Measurements from ENCODE around the gene SLC24A4. TPM values are rescaled to one million over a fixed set of nuclear protein-coding genes. Genes with fewer than 3 reads are reported as not detected.
A peak's percentile ranks its signal among the peaks of the same experiment; 100 is the strongest.
"Not testable (repeated sequence)": the region's sequence is repeated elsewhere in the genome, so short reads cannot be mapped to it uniquely, and the experiment has no call there.

The SLC24A4 gene
- total and polyA plus RNA-seq, 4 donors = 0.25 to 2.9 (median 0.63) TPM

GRCh38 chr14:92525322-92526095, 202.5 kb downstream of the SLC24A4 start:
- Histone ChIP-seq H3K36me3 (ENCODE audit: control insufficient read depth in 1 of 2, insufficient read depth in 2 of 2, low read length in 1 of 2) (no peaks in the 10 kb centered on the region), H3K4me1 (ENCODE audit: control insufficient read depth in 1 of 2, insufficient read depth in 2 of 2, low read length in 2 of 2) (peaks cover 0 to 2% of the 10 kb centered on the region in 2 donors), H3K9me3 (ENCODE audit: control insufficient read depth, low read length) (no peaks in the 10 kb centered on the region), H3K4me3 (ENCODE audit: low read length in 2 of 2) (no peak overlapping the region), H3K27me3 (ENCODE audit: control insufficient read depth in 1 of 2, insufficient read depth in 2 of 2, low read length in 1 of 2) (no peaks in the 10 kb centered on the region), H3K27ac (ENCODE audit: low read depth in 1 of 2, low read length in 2 of 2) (no peak overlapping the region)
- DNase-seq (no peak), ATAC-seq (ENCODE audit: low FRiP score) (no peak)
- 81 to 85% methylated on average over 12 of the region's 12 CpGs for WGBS, 2 donors
- intact Hi-C loops (cut with DNase I) = no loop called here

- Histone ChIP-seq H3K4me1 (ENCODE audit: control insufficient read depth in 1 of 2, insufficient read depth in 2 of 2, low read length in 2 of 2) (peaks cover 0 to 2% of the 10 kb centered on the region in 2 donors), H3K9me3 (ENCODE audit: control insufficient read depth, low read length) (no peaks in the 10 kb centered on the region), H3K36me3 (ENCODE audit: control insufficient read depth in 1 of 2, insufficient read depth in 2 of 2, low read length in 1 of 2) (no peaks in the 10 kb centered on the region), H3K4me3 (ENCODE audit: low read length in 2 of 2) (no peak overlapping the region), H3K27me3 (ENCODE audit: control insufficient read depth in 1 of 2, insufficient read depth in 2 of 2, low read length in 1 of 2) (no peaks in the 10 kb centered on the region), H3K27ac (ENCODE audit: low read depth in 1 of 2, low read length in 2 of 2) (no peak overlapping the region)
- intact Hi-C loops (cut with DNase I) = no loop called here
- WGBS, 2 donors = 70 to 74% methylated on average over 14 of the region's 14 CpGs
- no peak for DNase-seq
- no peak for ATAC-seq (ENCODE audit: low FRiP score)
Observed at GRCh38 chr14:92527721-92528120, 204.8 kb downstream of the SLC24A4 start.

- 92 to 93% methylated on average over 14 of the region's 14 CpGs for WGBS, 2 donors
- no peaks in the 10 kb centered on the region for H3K9me3 ChIP-seq (ENCODE audit: control insufficient read depth, low read length)
- no peak overlapping the region for H3K27ac ChIP-seq (ENCODE audit: low read depth in 1 of 2, low read length in 2 of 2)
- H3K36me3 ChIP-seq (ENCODE audit: control insufficient read depth in 1 of 2, insufficient read depth in 2 of 2, low read length in 1 of 2) = no peaks in the 10 kb centered on the region
- no peak for DNase-seq
- H3K27me3 ChIP-seq (ENCODE audit: control insufficient read depth in 1 of 2, insufficient read depth in 2 of 2, low read length in 1 of 2) = no peaks in the 10 kb centered on the region
- no peak for ATAC-seq (ENCODE audit: low FRiP score)
- intact Hi-C loops (cut with DNase I) = no loop called here
- H3K4me3 ChIP-seq (ENCODE audit: low read length in 2 of 2) = no peak overlapping the region
- peaks cover 0 to 2% of the 10 kb centered on the region in 2 donors for H3K4me1 ChIP-seq (ENCODE audit: control insufficient read depth in 1 of 2, insufficient read depth in 2 of 2, low read length in 2 of 2)
Observed at GRCh38 chr14:92528486-92529100, 205.6 kb downstream of the SLC24A4 start.

- intact Hi-C loops (cut with DNase I) = no loop called here
- no peak for ATAC-seq (ENCODE audit: low FRiP score)
- Histone ChIP-seq H3K9me3 (ENCODE audit: control insufficient read depth, low read length) (no peaks in the 10 kb centered on the region), H3K4me1 (ENCODE audit: control insufficient read depth in 1 of 2, insufficient read depth in 2 of 2, low read length in 2 of 2) (no peaks in the 10 kb centered on the region), H3K27ac (ENCODE audit: low read depth in 1 of 2, low read length in 2 of 2) (no peak overlapping the region), H3K27me3 (ENCODE audit: control insufficient read depth in 1 of 2, insufficient read depth in 2 of 2, low read length in 1 of 2) (no peaks in the 10 kb centered on the region), H3K36me3 (ENCODE audit: control insufficient read depth in 1 of 2, insufficient read depth in 2 of 2, low read length in 1 of 2) (no peaks in the 10 kb centered on the region), H3K4me3 (ENCODE audit: low read length in 2 of 2) (no peak overlapping the region)
- no peak for DNase-seq
- 82% methylated on average over 4 of the region's 4 CpGs for WGBS, 2 donors
Observed at GRCh38 chr14:92529903-92530302, 206.9 kb downstream of the SLC24A4 start.

- Histone ChIP-seq H3K27ac (ENCODE audit: low read depth in 1 of 2, low read length in 2 of 2) (no peak overlapping the region), H3K4me1 (ENCODE audit: control insufficient read depth in 1 of 2, insufficient read depth in 2 of 2, low read length in 2 of 2) (no peaks in the 10 kb centered on the region), H3K9me3 (ENCODE audit: control insufficient read depth, low read length) (no peaks in the 10 kb centered on the region), H3K4me3 (ENCODE audit: low read length in 2 of 2) (no peak overlapping the region), H3K36me3 (ENCODE audit: control insufficient read depth in 1 of 2, insufficient read depth in 2 of 2, low read length in 1 of 2) (no peaks in the 10 kb centered on the region), H3K27me3 (ENCODE audit: control insufficient read depth in 1 of 2, insufficient read depth in 2 of 2, low read length in 1 of 2) (no peaks in the 10 kb centered on the region)
- 86% methylated on average over 16 of the region's 16 CpGs for WGBS, 2 donors
- intact Hi-C loops (cut with DNase I) = no loop called here
- peak; percentile 52 for ATAC-seq (ENCODE audit: low FRiP score)
- no peak for DNase-seq
Observed at GRCh38 chr14:92531106-92531873, 208.3 kb downstream of the SLC24A4 start.

GRCh38 chr14:92532490-92533163, 209.7 kb downstream of the SLC24A4 start:
- 58 to 68% methylated on average over 10 of the region's 10 CpGs for WGBS, 2 donors
- Histone ChIP-seq H3K36me3 (ENCODE audit: control insufficient read depth in 1 of 2, insufficient read depth in 2 of 2, low read length in 1 of 2) (no peaks in the 10 kb centered on the region), H3K4me1 (ENCODE audit: control insufficient read depth in 1 of 2, insufficient read depth in 2 of 2, low read length in 2 of 2) (no peaks in the 10 kb centered on the region), H3K27me3 (ENCODE audit: control insufficient read depth in 1 of 2, insufficient read depth in 2 of 2, low read length in 1 of 2) (no peaks in the 10 kb centered on the region), H3K4me3 (ENCODE audit: low read length in 2 of 2) (no peak overlapping the region), H3K9me3 (ENCODE audit: control insufficient read depth, low read length) (no peaks in the 10 kb centered on the region), H3K27ac (ENCODE audit: low read depth in 1 of 2, low read length in 2 of 2) (no peak overlapping the region)
- no peak for DNase-seq
- no peak for ATAC-seq (ENCODE audit: low FRiP score)
- intact Hi-C loops (cut with DNase I) = no loop called here

GRCh38 chr14:92534932-92535643, 212.1 kb downstream of the SLC24A4 start:
- ATAC-seq (ENCODE audit: low FRiP score) (no peak), DNase-seq (no peak)
- Histone ChIP-seq H3K27me3 (ENCODE audit: control insufficient read depth in 1 of 2, insufficient read depth in 2 of 2, low read length in 1 of 2) (no peaks in the 10 kb centered on the region), H3K36me3 (ENCODE audit: control insufficient read depth in 1 of 2, insufficient read depth in 2 of 2, low read length in 1 of 2) (no peaks in the 10 kb centered on the region), H3K4me1 (ENCODE audit: control insufficient read depth in 1 of 2, insufficient read depth in 2 of 2, low read length in 2 of 2) (peaks cover 0 to 2% of the 10 kb centered on the region in 2 donors), H3K9me3 (ENCODE audit: control insufficient read depth, low read length) (no peaks in the 10 kb centered on the region), H3K27ac (ENCODE audit: low read depth in 1 of 2, low read length in 2 of 2) (no peak overlapping the region), H3K4me3 (ENCODE audit: low read length in 2 of 2) (no peak overlapping the region)
- 58 to 73% methylated on average over 16 to 17 of the region's 17 CpGs for WGBS, 2 donors
- intact Hi-C loops (cut with DNase I) = no loop called here

- H3K9me3 ChIP-seq (ENCODE audit: control insufficient read depth, low read length); intact Hi-C loops (cut with DNase I); H3K36me3 ChIP-seq (ENCODE audit: control insufficient read depth in 1 of 2, insufficient read depth in 2 of 2, low read length in 1 of 2); DNase-seq; ATAC-seq (ENCODE audit: low FRiP score); H3K4me3 ChIP-seq (ENCODE audit: low read length in 2 of 2); H3K27me3 ChIP-seq (ENCODE audit: control insufficient read depth in 1 of 2, insufficient read depth in 2 of 2, low read length in 1 of 2); H3K27ac ChIP-seq (ENCODE audit: low read depth in 1 of 2, low read length in 2 of 2); H3K4me1 ChIP-seq (ENCODE audit: control insufficient read depth in 1 of 2, insufficient read depth in 2 of 2, low read length in 2 of 2): not testable (repeated sequence)
- 51 to 52% methylated on average over 8 of the region's 8 CpGs for WGBS, 2 donors
Observed at GRCh38 chr14:92536231-92536630, 213.3 kb downstream of the SLC24A4 start.

Measured in aorta (tissue), 5 donors.